ENCODE results near the gene CABP4. TPM values are rescaled to one million over a fixed set of nuclear protein-coding genes. Genes with fewer than 3 reads are reported as not detected.

CABP4 gene
- polyA plus RNA-seq, 4 donors: 0.54 to 0.75 (median 0.64) TPM

- DNase-seq (ENCODE audit: low read depth in 4 of 4, low spot score in 3 of 4): no peak
These were observed 37.8 kb downstream of the CABP4 start for GRCh38 chr11:67492801-67493547.

- no peak for DNase-seq (ENCODE audit: low read depth in 4 of 4, low spot score in 3 of 4)
These were observed 38.6 kb downstream of the CABP4 start for GRCh38 chr11:67493548-67494370.

GRCh38 chr11:67494371-67495233, 39.4 kb downstream of the CABP4 start:
- no peak for DNase-seq (ENCODE audit: low read depth in 4 of 4, low spot score in 3 of 4)

GRCh38 chr11:67495234-67496005, 40.3 kb downstream of the CABP4 start:
- no peak for DNase-seq (ENCODE audit: low read depth in 4 of 4, low spot score in 3 of 4)

GRCh38 chr11:67496113-67496512, 41.0 kb downstream of the CABP4 start:
- no peak for DNase-seq (ENCODE audit: low read depth in 4 of 4, low spot score in 3 of 4)

GRCh38 chr11:67497656-67498291, 42.6 kb downstream of the CABP4 start:
- no peak for DNase-seq (ENCODE audit: low read depth in 4 of 4, low spot score in 3 of 4)

- DNase-seq (ENCODE audit: low read depth in 4 of 4, low spot score in 3 of 4): no peak
These were observed 43.4 kb downstream of the CABP4 start for GRCh38 chr11:67498544-67498972.

- no peak for DNase-seq (ENCODE audit: low read depth in 4 of 4, low spot score in 3 of 4)
These were observed 44.8 kb downstream of the CABP4 start for GRCh38 chr11:67499808-67500483.

GRCh38 chr11:67500484-67500821, 45.3 kb downstream of the CABP4 start:
- DNase-seq (ENCODE audit: low read depth in 4 of 4, low spot score in 3 of 4): no peak

- DNase-seq (ENCODE audit: low read depth in 4 of 4, low spot score in 3 of 4): no peak
These were observed 45.9 kb downstream of the CABP4 start for GRCh38 chr11:67500831-67501715.

GRCh38 chr11:67501854-67502253, 46.7 kb downstream of the CABP4 start:
- no peak for DNase-seq (ENCODE audit: low read depth in 4 of 4, low spot score in 3 of 4)

GRCh38 chr11:67502328-67502979, 47.3 kb downstream of the CABP4 start:
- DNase-seq (ENCODE audit: low read depth in 4 of 4, low spot score in 3 of 4): no peak

- no peak for DNase-seq (ENCODE audit: low read depth in 4 of 4, low spot score in 3 of 4)
These were observed 48.2 kb downstream of the CABP4 start for GRCh38 chr11:67503119-67504004.

GRCh38 chr11:67504005-67504949, 49.1 kb downstream of the CABP4 start:
- DNase-seq (ENCODE audit: low read depth in 4 of 4, low spot score in 3 of 4): no peak

GRCh38 chr11:67504950-67505581, 49.9 kb downstream of the CABP4 start, which contains the start of gene PITPNM1:
Gene PITPNM1 (minus strand): TSS chr11:67505363. CDS start chr11:67504180, 1,183 bp downstream.
- DNase-seq (ENCODE audit: low read depth in 4 of 4, low spot score in 3 of 4): no peak
